ENCODE measurements around the gene TUB.

The TUB gene

GRCh38 chr11:8099291-8099899 is 18.4 kb downstream of the TUB start:
- no peak overlapping the region for H3K4me3 ChIP-seq (ENCODE audit: low read depth, low read length)
- peak; percentile 71 for TF ChIP-seq CTCF (IDR thresholded peaks at IDR 0.05; ENCODE audit: borderline replicate concordance, insufficient read depth, low read depth, low read length)

DNA sequence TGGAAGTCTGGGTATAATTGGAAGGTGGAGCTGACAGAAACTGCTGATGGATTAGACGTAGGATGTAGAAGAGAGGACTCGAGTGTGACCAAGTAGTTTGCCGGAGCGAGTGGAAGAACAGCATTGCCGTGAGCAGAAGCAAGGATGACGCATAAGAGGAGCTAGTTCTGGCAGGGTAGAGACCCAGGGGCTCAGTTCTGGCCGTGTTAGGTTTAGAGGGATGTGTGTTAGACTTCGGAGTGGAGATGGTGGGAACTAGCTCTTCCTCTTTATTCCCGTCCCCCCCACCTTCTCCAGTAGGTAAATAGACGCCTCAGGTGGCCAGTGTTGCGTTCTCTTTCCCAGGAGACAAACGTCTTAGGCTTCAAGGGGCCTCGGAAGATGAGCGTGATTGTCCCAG is 19.1 kb downstream of the TUB start:
- TF ChIP-seq CTCF (IDR thresholded peaks at IDR 0.05; ENCODE audit: borderline replicate concordance, insufficient read depth, low read depth, low read length), result no peak
- no peak overlapping the region for H3K4me3 ChIP-seq (ENCODE audit: low read depth, low read length)

DNA sequence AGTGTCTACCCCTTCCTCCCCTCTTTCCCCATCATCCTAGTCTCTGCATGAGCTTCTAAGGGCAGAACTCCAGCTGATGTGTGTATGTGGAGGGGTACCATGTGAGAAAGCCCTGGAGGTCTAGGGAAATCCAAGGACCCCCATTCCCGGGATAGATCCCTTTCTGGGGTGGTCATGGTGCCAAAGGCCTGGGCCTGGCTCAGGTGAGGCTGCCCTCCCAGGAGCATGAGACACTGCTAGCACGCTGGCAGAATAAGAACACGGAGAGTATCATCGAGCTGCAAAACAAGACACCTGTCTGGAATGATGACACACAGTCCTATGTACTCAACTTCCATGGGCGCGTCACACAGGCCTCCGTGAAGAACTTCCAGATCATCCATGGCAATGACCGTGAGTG is 19.6 kb downstream of the TUB start:
- TF ChIP-seq CTCF (IDR thresholded peaks at IDR 0.05; ENCODE audit: borderline replicate concordance, insufficient read depth, low read depth, low read length), result no peak
- H3K4me3 ChIP-seq (ENCODE audit: low read depth, low read length), result no peak overlapping the region

DNA sequence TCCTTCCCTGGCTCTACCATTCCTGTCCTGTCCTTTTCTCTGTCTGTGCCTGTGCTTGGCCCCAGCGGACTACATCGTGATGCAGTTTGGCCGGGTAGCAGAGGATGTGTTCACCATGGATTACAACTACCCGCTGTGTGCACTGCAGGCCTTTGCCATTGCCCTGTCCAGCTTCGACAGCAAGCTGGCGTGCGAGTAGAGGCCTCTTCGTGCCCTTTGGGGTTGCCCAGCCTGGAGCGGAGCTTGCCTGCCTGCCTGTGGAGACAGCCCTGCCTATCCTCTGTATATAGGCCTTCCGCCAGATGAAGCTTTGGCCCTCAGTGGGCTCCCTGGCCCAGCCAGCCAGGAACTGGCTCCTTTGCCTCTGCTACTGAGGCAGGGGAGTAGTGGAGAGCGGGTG is 20.4 kb downstream of the TUB start:
- no peak overlapping the region for H3K4me3 ChIP-seq (ENCODE audit: low read depth, low read length)
- no peak for TF ChIP-seq CTCF (IDR thresholded peaks at IDR 0.05; ENCODE audit: borderline replicate concordance, insufficient read depth, low read depth, low read length)

GRCh38 chr11:8102296-8102915 is 21.4 kb downstream of the TUB start:
- TF ChIP-seq CTCF (IDR thresholded peaks at IDR 0.05; ENCODE audit: borderline replicate concordance, insufficient read depth, low read depth, low read length), result no peak
- H3K4me3 ChIP-seq (ENCODE audit: low read depth, low read length), result no peak overlapping the region

DNA sequence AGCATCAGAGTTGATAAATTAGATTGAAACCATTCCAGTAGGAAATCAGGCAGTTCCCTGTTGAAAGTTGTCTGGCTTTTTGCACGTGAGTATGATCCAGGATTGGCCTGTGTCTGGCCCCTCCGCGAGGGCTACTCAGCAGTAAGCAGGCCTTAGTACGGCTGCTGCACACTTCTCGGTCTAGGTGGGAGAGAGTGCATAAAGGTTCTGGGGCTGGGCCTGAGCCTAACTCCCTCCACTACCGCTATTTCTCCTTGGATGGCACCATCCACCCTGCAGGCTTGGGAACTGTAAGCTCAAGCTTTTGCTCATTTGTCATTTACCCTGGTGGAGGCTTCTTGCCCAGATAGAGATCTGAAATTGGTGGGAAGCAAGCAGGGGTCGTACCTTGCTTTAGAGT is 22.0 kb downstream of the TUB start:
- TF ChIP-seq CTCF (IDR thresholded peaks at IDR 0.05; ENCODE audit: borderline replicate concordance, insufficient read depth, low read depth, low read length), result no peak
- H3K4me3 ChIP-seq (ENCODE audit: low read depth, low read length), result no peak overlapping the region

DNA sequence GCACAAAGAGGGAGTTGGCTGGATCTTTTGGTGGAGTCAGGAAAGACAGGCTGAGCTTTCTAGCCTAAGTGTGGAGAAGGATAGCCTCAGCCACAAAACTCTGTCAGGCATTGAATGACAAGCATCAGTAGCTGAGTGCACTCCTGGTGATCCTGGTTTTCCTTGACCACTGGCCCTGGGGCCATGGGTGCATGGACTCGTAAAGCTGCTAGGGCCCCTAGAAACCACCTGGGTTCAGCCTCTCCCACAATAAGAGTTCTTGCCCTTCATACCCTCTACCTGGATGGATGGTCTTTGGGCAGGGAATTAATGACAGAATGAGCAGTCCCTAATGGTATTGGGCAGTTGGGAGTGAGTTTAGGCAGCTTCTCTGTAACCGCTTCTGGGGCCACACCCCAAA is 22.9 kb downstream of the TUB start:
- no peak for TF ChIP-seq CTCF (IDR thresholded peaks at IDR 0.05; ENCODE audit: borderline replicate concordance, insufficient read depth, low read depth, low read length)
- no peak overlapping the region for H3K4me3 ChIP-seq (ENCODE audit: low read depth, low read length)

Data from GM12875 (cell line).